ENCODE results near the gene CCDC6. TPM values are rescaled to one million over a fixed set of nuclear protein-coding genes. Genes with fewer than 3 reads are reported as not detected.

CCDC6 gene
- polyA plus RNA-seq, 1 donor (not counting 4 experiments of a cell fraction or from before 2014, with no cell fraction given) = 46.5 TPM

DNA sequence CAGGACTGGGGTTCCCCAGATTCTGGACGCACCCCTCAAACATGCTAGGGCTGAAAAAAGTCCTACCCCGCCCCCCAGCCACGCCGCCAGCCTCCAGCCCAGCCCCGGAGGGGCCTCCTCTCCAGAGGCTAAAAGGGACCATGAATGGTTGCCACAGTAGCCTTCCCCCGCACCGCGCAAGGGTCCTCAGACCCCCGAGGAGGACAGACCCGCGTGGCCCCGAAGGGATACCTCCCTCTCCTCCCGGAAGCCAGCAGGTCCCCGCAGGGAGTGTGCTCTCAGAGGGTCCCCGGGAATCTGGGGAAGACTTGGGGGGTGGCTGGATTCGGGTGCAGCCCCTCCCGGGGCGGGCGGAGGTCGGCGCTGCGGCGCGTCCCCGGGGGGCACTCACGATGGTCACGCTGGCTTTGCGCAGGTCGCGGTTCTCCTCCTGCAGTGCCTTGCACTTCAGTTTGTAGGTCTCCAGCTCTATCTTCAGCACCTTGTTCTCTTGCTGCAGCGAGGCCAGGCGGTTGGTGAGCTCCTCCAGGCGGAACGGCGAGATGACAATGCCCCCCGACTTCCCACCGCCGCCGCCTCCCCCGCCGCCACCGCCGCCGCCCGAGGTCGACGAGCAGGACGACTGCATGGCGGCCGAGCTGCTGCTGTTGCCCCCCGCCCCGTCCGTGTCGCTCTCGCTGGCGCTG lies 482 bp downstream of the CCDC6 start:
- no peaks in the 10 kb centered on the region for H3K36me3 ChIP-seq (ENCODE audit: control insufficient read depth in 2 of 2, extremely low read depth in 1 of 2, insufficient read depth in 2 of 2, low read length in 2 of 2)
- DNase-seq (ENCODE audit: low read depth, low spot score) = no peak
- H3K79me2 ChIP-seq (ENCODE audit: control insufficient read depth, insufficient read depth, low read length) = peaks cover 52% of the 10 kb centered on the region
- H3K4me1 ChIP-seq (ENCODE audit: control insufficient read depth, extremely low read depth, insufficient read depth, low read length) = peaks cover 67% of the 10 kb centered on the region
- peak overlapping the region; percentile 95 for H3K27ac ChIP-seq (ENCODE audit: control insufficient read depth, insufficient read depth, low read length)
- dilution Hi-C loops (cut with MboI; ENCODE audit: extremely low pct_ligation_motif_present, low sequenced_read_pairs) = no loop called here
- no peaks in the 10 kb centered on the region for H3K9me3 ChIP-seq (ENCODE audit: control insufficient read depth, low read depth, low read length)
- no peak for FAIRE-seq
- H3K9ac ChIP-seq (ENCODE audit: control insufficient read depth, extremely low read depth, insufficient read depth, low read length) = peak overlapping the region; percentile 97
- H3K9me1 ChIP-seq (ENCODE audit: control insufficient read depth, extremely low read depth, insufficient read depth, low read length) = peaks cover 3% of the 10 kb centered on the region
- no peak for TF ChIP-seq EZH2 (IDR thresholded peaks at IDR 0.05; ENCODE audit: low read length)
- TF ChIP-seq, protein P1, sequence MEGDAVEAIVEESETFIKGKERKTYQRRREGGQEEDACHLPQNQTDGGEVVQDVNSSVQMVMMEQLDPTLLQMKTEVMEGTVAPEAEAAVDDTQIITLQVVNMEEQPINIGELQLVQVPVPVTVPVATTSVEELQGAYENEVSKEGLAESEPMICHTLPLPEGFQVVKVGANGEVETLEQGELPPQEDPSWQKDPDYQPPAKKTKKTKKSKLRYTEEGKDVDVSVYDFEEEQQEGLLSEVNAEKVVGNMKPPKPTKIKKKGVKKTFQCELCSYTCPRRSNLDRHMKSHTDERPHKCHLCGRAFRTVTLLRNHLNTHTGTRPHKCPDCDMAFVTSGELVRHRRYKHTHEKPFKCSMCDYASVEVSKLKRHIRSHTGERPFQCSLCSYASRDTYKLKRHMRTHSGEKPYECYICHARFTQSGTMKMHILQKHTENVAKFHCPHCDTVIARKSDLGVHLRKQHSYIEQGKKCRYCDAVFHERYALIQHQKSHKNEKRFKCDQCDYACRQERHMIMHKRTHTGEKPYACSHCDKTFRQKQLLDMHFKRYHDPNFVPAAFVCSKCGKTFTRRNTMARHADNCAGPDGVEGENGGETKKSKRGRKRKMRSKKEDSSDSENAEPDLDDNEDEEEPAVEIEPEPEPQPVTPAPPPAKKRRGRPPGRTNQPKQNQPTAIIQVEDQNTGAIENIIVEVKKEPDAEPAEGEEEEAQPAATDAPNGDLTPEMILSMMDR (optimal IDR thresholded peaks at IDR 0.05 in 1 of 3, IDR thresholded peaks at IDR 0.05 in 1 of 3, conservative IDR thresholded peaks at IDR 0.05 in 1 of 3; ENCODE audit: extremely low read depth in 1 of 3, insufficient read depth in 2 of 3, low read length in 3 of 3) = no peak
- H3K27me3 ChIP-seq (ENCODE audit: control insufficient read depth, extremely low read depth, insufficient read depth, low read length) = no peaks in the 10 kb centered on the region
- peak overlapping the region; percentile 92 to 94 (median 92) for H3K4me3 ChIP-seq (ENCODE audit: control insufficient read depth in 2 of 3, extremely low read depth in 1 of 3, insufficient read depth in 2 of 3, low read depth in 1 of 3, low read length in 3 of 3)
- peaks cover 13% of the 10 kb centered on the region for H4K20me1 ChIP-seq (ENCODE audit: control insufficient read depth, extremely low read depth, insufficient read depth, low read length)
- peak overlapping the region; percentile 100 for H3K4me2 ChIP-seq (ENCODE audit: control insufficient read depth, extremely low read depth, insufficient read depth, low read depth, low read length)
- H2AFZ ChIP-seq (ENCODE audit: control insufficient read depth, low read length) = peak overlapping the region; percentile 64

DNA sequence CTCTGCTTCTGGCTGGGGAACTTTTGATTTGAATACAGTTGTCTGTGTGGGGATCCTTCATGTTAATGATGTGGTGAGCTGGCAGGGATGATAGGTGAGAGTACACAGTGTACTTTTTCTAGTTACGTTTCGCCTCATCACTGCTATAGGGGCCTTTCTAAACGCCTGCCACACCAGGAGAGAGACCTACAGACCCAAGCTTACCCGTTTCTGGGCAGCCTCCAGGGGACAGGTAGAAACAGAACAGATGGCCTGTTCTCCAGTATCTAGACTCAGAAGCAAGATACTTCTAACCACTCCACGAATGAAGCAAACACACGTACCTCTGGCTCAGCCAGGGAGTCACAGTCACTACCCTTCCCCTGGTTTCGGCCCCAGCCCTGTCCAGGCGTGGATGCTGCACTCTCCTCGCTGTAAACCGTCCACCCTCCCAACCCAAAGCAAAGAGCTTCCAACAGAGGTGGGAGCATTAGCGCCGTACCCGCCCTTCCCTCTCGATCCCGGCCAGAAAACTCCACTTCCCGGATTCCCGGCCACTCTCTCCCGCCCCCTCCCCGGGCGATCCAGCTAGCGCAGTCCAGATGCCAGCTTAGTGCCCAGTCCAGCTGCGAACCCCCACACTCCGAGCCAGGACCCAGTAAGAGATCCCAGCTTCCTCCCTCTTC lies 1.2 kb downstream of the CCDC6 start:
- peak overlapping the region; percentile 97 for H3K9ac ChIP-seq (ENCODE audit: control insufficient read depth, extremely low read depth, insufficient read depth, low read length)

More for the DNA sequence above, 1.2 kb downstream of the CCDC6 start:
- peak overlapping the region; percentile 95 for H3K27ac ChIP-seq (ENCODE audit: control insufficient read depth, insufficient read depth, low read length)
- dilution Hi-C loops (cut with MboI; ENCODE audit: extremely low pct_ligation_motif_present, low sequenced_read_pairs) = no loop called here
- H3K9me1 ChIP-seq (ENCODE audit: control insufficient read depth, extremely low read depth, insufficient read depth, low read length) = peaks cover 3% of the 10 kb centered on the region
- H3K4me3 ChIP-seq (ENCODE audit: control insufficient read depth in 2 of 3, extremely low read depth in 1 of 3, insufficient read depth in 2 of 3, low read depth in 1 of 3, low read length in 3 of 3) = peak overlapping the region; percentile 92 to 94 (median 92)
- no peaks in the 10 kb centered on the region for H3K27me3 ChIP-seq (ENCODE audit: control insufficient read depth, extremely low read depth, insufficient read depth, low read length)
- peaks cover 13% of the 10 kb centered on the region for H4K20me1 ChIP-seq (ENCODE audit: control insufficient read depth, extremely low read depth, insufficient read depth, low read length)
- H3K4me2 ChIP-seq (ENCODE audit: control insufficient read depth, extremely low read depth, insufficient read depth, low read depth, low read length) = peak overlapping the region; percentile 100
- no peaks in the 10 kb centered on the region for H3K36me3 ChIP-seq (ENCODE audit: control insufficient read depth in 2 of 2, extremely low read depth in 1 of 2, insufficient read depth in 2 of 2, low read length in 2 of 2)
- peaks cover 73% of the 10 kb centered on the region for H3K4me1 ChIP-seq (ENCODE audit: control insufficient read depth, extremely low read depth, insufficient read depth, low read length)
- DNase-seq (ENCODE audit: low read depth, low spot score) (no peak), FAIRE-seq (peak; percentile 23)
- no peaks in the 10 kb centered on the region for H3K9me3 ChIP-seq (ENCODE audit: control insufficient read depth, low read depth, low read length)
- H3K79me2 ChIP-seq (ENCODE audit: control insufficient read depth, insufficient read depth, low read length) = peaks cover 59% of the 10 kb centered on the region
- no peak for TF ChIP-seq EZH2 (IDR thresholded peaks at IDR 0.05; ENCODE audit: low read length)
- TF ChIP-seq, protein P1 (optimal IDR thresholded peaks at IDR 0.05 in 1 of 3, IDR thresholded peaks at IDR 0.05 in 1 of 3, conservative IDR thresholded peaks at IDR 0.05 in 1 of 3; ENCODE audit: extremely low read depth in 1 of 3, insufficient read depth in 2 of 3, low read length in 3 of 3) = no peak
- H2AFZ ChIP-seq (ENCODE audit: control insufficient read depth, low read length) = peak overlapping the region; percentile 64

Measured in keratinocyte (primary cell).